ENCODE results near the gene ROBO2.

DNA sequence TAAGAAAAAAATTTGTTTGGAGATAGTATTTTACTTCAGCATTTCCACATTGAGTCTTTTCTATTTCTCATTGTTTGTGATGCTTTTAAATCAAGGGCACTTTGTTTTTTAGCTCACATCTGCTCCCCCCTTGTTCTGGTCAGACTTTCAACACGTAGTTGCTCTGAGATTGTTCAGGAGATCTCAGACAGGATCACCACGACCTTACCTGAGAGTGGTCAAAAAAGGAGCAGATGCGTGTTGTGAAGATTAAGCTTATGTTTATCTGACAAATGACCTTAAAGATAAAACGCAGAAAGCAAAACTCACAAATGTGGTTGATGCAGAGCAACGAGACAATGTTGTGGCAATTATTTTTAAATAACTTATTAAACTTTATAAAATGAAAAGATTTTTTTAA is 298.3 kb downstream of the ROBO2 start:
- TF ChIP-seq ARNT (IDR thresholded peaks at IDR 0.05) (no peak), HDGF (IDR thresholded peaks at IDR 0.05; ENCODE audit: borderline replicate concordance) (no peak), SP1 (IDR thresholded peaks at IDR 0.05) (no peak), BHLHE40 (IDR thresholded peaks at IDR 0.05; ENCODE audit: borderline replicate concordance) (no peak), FOXK2 (IDR thresholded peaks at IDR 0.05) (no peak), TARDBP (IDR thresholded peaks at IDR 0.05) (no peak), FOXA1 (IDR thresholded peaks at IDR 0.05) (no peak), FOXM1 (IDR thresholded peaks at IDR 0.05; ENCODE audit: borderline replicate concordance) (no peak), SUZ12 (IDR thresholded peaks at IDR 0.05) (no peak), NFRKB (IDR thresholded peaks at IDR 0.05) (no peak)
- TF ChIP-seq, protein P1, sequence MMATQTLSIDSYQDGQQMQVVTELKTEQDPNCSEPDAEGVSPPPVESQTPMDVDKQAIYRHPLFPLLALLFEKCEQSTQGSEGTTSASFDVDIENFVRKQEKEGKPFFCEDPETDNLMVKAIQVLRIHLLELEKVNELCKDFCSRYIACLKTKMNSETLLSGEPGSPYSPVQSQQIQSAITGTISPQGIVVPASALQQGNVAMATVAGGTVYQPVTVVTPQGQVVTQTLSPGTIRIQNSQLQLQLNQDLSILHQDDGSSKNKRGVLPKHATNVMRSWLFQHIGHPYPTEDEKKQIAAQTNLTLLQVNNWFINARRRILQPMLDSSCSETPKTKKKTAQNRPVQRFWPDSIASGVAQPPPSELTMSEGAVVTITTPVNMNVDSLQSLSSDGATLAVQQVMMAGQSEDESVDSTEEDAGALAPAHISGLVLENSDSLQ (IDR thresholded peaks at IDR 0.05) = no peak

Measured in HEK293T (cell line).